Activated CD4-positive, alpha-beta T cell treated with anti-CD3 and anti-CD28 coated beads for 36 hours (primary cell): ENCODE data around the gene ZMIZ1. TPM values are rescaled to one million over a fixed set of nuclear protein-coding genes. Genes with fewer than 3 reads are reported as not detected.

ENCODE experiments used
- ATAC-seq: fragments of 200-7000 bp; cut with Tn5 transposase; one replicate; pipeline ENCODE4 v1.10.0; 2021; ENCODE audit warnings: mild to moderate bottlenecking, moderate library complexity
- CTCF ChIA-PET: fragments of 350-600 bp; sonication (Branson Sonifier 250); formaldehyde crosslinking; loops from one replicate; lab custom pipeline; 2021; ENCODE audit warnings: antibody characterized with exemption; lab: Charles Lee
- POLR2A ChIA-PET: fragments of 350-600 bp; sonication (Branson Sonifier 250); formaldehyde crosslinking; loops from one replicate; lab custom pipeline; 2021; ENCODE audit warnings: antibody characterized with exemption, inconsistent platforms; lab: Charles Lee
- DNase-seq: peaks from one replicate; pipeline ENCODE4 v3.0.0-alpha.2; 2020
- H3K27ac Mint-ChIP-seq: one replicate; pipeline ENCODE4 v1.8.0; 2021; ENCODE audit warnings: mixed read lengths
- H3K27me3 Mint-ChIP-seq: one replicate; pipeline ENCODE4 v1.8.0; 2021; ENCODE audit warnings: mixed read lengths
- H3K36me3 Mint-ChIP-seq: one replicate; pipeline ENCODE4 v1.8.0; 2021; ENCODE audit warnings: low read depth, mixed read lengths
- H3K4me1 Mint-ChIP-seq: one replicate; pipeline ENCODE4 v1.8.0; 2021; ENCODE audit warnings: mixed read lengths
- H3K4me3 Mint-ChIP-seq: one replicate; pipeline ENCODE4 v1.8.0; 2021; ENCODE audit warnings: mild to moderate bottlenecking, moderate library complexity, mixed read lengths
- H3K9me3 Mint-ChIP-seq: one replicate; pipeline ENCODE4 v1.8.0; 2021; ENCODE audit warnings: low read depth, mixed read lengths
- intact Hi-C, 2 experiments: fragments of 100-400 bp; cut with DNase I in 1 of 2; cut with micrococcal nuclease in 1 of 2; formaldehyde crosslinking; loops; one replicate each; pipeline versions ENCODE4 v1.14.2 to v1.15.1; 2022 to 2024; cut with DNase I, micrococcal nuclease
- total RNA-seq, 2 experiments: library from RNA; stranded (reverse); gene quantifications; one replicate each; pipeline ENCODE4 v1.2.3, GENCODE V29; 2021

The ZMIZ1 gene
- total RNA-seq, 2 experiments from 2014 or later: 33.9 to 34.3 TPM

DNA sequence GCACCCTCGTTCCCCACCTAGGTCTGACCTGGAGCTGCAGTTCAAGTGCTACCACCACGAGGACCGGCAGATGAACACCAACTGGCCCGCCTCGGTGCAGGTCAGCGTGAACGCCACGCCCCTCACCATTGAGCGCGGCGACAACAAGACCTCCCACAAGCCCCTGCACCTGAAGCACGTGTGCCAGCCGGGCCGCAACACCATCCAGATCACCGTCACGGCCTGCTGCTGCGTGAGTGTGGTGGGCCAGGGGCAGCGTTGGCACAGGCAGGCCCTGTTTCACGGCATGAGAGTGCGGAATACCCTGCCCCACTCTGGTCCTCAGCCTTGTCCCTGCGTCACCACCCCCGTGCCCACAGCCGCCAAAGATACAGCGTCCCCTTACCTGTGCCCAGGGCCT lies 231.9 kb downstream of the ZMIZ1 start:
- CTCF ChIA-PET: no interaction called here
- Mint-ChIP-seq H3K9me3 (no peaks in the 10 kb centered on the region), H3K4me3 (no peak overlapping the region)

DNA sequence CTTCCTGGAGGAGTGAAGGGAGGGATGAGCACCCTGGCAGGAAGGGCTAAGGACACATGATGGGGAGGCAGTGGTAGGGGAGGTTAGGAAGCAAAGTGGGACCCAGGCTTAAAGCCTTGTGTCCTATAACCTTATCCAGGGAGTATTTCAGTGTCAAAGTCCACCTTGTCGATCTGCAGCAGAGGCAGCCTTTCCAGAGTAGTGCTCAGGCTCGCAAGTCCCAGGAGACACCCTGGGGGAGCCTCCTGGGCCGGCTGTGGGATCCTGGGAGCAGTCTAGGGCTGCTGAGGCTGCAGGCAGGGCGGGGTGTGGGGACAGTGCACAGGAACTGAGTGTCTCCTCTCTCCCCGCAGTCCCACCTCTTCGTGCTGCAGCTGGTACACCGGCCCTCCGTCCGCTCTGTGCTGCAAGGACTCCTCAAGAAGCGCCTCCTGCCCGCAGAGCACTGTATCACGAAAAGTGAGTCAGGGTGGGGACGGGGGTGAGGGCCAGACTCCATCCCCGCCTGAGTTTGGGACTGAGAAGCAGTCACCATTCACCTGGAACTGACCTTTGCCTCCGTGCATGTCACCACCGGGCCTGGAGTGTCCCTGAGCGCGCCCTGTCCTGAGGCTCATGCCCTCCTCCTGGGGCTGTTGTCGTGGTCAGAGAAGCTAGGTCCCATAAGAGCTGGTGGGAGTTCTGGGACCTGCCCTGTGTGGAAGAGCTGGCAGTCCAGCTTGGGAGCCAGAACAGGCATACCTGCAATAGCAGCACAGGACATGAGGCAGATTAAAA lies 233.2 kb downstream of the ZMIZ1 start:
- no peak for ATAC-seq
- no peak overlapping the region for H3K27ac Mint-ChIP-seq
- H3K4me3 Mint-ChIP-seq: no peak overlapping the region
- H3K4me1 Mint-ChIP-seq: peaks cover 9% of the 10 kb centered on the region
- no peak for DNase-seq
- no peaks in the 10 kb centered on the region for H3K9me3 Mint-ChIP-seq
- intact Hi-C loops: no loop called here
- H3K27me3 Mint-ChIP-seq: no peaks in the 10 kb centered on the region
- ChIA-PET POLR2A (no interaction called here), CTCF (interaction anchor here (0.7 to 0.8 kb wide), 2 partner anchors 14 to 16 kb away, joined by 3 read pairs; no protein-coding TSS in a partner anchor)
- peaks cover 48% of the 10 kb centered on the region for H3K36me3 Mint-ChIP-seq

More for the DNA sequence above, 231.9 kb downstream of the ZMIZ1 start:
- peaks cover 10% of the 10 kb centered on the region for H3K4me1 Mint-ChIP-seq
- H3K36me3 Mint-ChIP-seq: peaks cover 50% of the 10 kb centered on the region
- H3K27ac Mint-ChIP-seq: no peak overlapping the region
- DNase-seq (no peak), ATAC-seq (no peak)
- POLR2A ChIA-PET: interaction anchor here (0.5 kb wide), 1 partner anchor 742 kb away, joined by 4 read pairs; no protein-coding TSS in a partner anchor
- intact Hi-C loops: no loop called here
- H3K27me3 Mint-ChIP-seq: no peaks in the 10 kb centered on the region

DNA sequence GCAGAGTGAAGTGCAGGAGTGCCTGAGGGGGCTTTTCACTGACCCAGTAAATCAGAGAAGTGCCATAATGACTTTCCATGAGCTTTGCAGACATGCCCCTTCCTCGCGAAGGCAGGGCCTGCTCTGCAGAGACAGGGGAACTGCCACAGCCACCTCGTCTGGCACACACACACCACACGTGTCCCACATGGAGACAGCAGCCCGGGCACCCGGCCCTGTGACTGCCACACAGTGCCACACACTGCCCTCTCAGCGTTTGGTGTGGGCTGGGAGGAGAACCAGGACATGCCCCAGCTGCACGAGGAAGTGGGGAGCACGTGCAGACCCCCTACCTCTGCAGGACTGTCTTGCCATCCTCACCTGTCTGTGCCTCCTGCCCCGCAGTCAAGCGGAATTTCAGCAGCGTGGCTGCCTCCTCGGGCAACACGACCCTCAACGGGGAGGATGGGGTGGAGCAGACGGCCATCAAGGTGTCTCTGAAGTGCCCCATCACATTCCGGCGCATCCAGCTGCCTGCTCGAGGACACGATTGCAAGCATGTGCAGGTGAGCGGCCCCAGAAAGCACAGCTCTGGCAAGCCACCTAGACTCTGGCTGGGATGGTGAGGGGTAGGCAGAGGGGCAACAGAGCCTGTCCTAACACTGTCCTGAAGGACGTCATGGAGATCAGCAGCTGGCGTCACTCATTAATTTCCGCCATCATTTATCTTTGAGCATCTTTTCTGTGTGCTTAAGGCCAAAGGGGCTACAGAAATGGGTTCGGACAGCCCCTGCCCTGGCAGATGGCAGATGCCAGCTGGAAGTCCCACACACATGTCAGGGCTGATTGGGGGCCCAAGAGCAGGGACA lies 235.1 kb downstream of the ZMIZ1 start:
- Mint-ChIP-seq H3K36me3 (peaks cover 45% of the 10 kb centered on the region), H3K27me3 (no peaks in the 10 kb centered on the region), H3K4me3 (no peak overlapping the region), H3K27ac (no peak overlapping the region), H3K4me1 (peaks cover 2% of the 10 kb centered on the region), H3K9me3 (no peaks in the 10 kb centered on the region)
- CTCF ChIA-PET: interaction anchor here (0.9 to 1.1 kb wide), 2 partner anchors 10 to 106 kb away, joined by 3 read pairs; no protein-coding TSS in a partner anchor
- ATAC-seq (no peak), DNase-seq (no peak)
- intact Hi-C loops: no loop called here
- POLR2A ChIA-PET: no interaction called here

DNA sequence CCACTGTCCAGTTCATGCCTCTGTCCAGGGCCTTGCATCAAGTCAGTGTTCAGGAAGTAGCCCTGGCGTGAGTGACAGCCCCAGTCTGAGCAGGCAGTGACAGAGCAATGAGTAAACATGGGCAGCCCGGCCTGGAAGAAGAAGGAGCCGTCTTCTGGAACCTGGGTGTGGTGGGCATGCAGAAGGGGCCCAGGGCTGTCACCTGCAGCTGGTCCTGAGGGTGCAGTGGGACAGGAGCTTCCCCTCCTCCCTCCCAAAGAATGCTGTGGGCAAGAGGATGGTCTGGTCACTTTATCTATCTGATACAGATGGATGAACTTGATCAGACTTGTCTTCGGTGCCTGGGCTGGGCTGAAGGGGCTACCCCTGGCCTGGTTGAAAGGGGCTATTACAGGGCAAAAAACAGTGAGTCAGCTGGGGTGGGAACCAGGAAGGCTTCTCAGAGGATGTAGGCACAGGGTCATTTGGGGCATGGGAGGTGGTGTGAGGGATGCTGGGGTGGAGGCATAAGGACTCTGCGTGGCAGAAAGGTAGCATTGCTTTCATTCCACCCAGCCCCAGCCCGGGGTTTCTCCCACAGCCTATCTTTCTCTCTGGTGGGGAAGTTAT lies 235.8 kb downstream of the ZMIZ1 start:
- Mint-ChIP-seq H3K4me1 (no peaks in the 10 kb centered on the region), H3K9me3 (no peaks in the 10 kb centered on the region), H3K27me3 (no peaks in the 10 kb centered on the region), H3K27ac (no peak overlapping the region), H3K36me3 (peaks cover 41% of the 10 kb centered on the region), H3K4me3 (no peak overlapping the region)
- ChIA-PET POLR2A (no interaction called here), CTCF (interaction anchor here (0.9 kb wide), 1 partner anchor 11 kb away, joined by 3 read pairs; no protein-coding TSS in a partner anchor)
- DNase-seq (no peak), ATAC-seq (no peak)
- intact Hi-C loops: no loop called here

DNA sequence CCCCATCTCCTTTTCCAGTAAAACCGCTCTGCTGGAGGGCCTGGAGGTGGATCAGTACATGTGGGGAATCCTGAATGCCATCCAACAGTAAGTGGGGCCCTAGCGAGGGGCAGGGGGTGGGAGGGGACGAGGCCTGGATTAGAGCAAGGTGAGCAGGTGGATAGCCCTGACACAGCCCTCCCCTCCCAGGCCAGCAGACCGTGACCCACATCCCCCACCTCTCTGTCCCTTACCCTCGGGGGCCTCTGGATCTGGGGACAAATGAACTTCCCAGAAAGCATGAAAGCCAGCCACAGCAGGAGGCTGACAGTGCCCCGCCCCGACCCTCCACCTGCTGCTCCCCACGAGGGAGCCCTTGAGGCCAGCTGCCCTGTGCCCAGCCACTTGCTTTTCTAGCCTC lies 236.7 kb downstream of the ZMIZ1 start:
- POLR2A ChIA-PET: no interaction called here
- Mint-ChIP-seq H3K27ac (no peak overlapping the region), H3K4me1 (no peaks in the 10 kb centered on the region), H3K27me3 (no peaks in the 10 kb centered on the region), H3K4me3 (no peak overlapping the region), H3K9me3 (no peaks in the 10 kb centered on the region), H3K36me3 (peaks cover 35% of the 10 kb centered on the region)
- DNase-seq: no peak
- CTCF ChIA-PET: interaction anchor here (0.8 kb wide), 1 partner anchor 19 kb away, joined by 3 read pairs; no protein-coding TSS in a partner anchor
- ATAC-seq: no peak
- intact Hi-C loops: no loop called here

DNA sequence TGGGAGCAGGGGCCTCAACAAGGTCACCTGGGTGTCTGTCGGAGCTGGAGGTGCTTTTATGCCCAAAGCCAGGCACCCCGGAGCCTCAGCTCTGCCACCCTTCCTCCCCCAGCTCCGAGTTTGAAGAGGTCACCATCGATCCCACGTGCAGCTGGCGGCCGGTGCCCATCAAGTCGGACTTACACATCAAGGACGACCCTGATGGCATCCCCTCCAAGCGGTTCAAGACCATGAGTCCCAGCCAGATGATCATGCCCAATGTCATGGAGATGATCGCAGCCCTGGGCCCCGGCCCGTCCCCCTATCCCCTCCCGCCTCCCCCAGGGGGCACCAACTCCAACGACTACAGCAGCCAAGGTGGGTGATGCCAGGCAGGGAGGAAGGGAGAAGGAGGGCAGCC lies 237.2 kb downstream of the ZMIZ1 start:
- CTCF ChIA-PET: interaction anchor here (0.8 kb wide), 1 partner anchor 19 kb away, joined by 3 read pairs; no protein-coding TSS in a partner anchor
- Mint-ChIP-seq H3K27ac (no peak overlapping the region), H3K4me1 (no peaks in the 10 kb centered on the region), H3K4me3 (no peak overlapping the region), H3K9me3 (no peaks in the 10 kb centered on the region), H3K36me3 (peaks cover 32% of the 10 kb centered on the region), H3K27me3 (no peaks in the 10 kb centered on the region)
- intact Hi-C loops: no loop called here
- no peak for DNase-seq
- ATAC-seq: no peak
- POLR2A ChIA-PET: no interaction called here

DNA sequence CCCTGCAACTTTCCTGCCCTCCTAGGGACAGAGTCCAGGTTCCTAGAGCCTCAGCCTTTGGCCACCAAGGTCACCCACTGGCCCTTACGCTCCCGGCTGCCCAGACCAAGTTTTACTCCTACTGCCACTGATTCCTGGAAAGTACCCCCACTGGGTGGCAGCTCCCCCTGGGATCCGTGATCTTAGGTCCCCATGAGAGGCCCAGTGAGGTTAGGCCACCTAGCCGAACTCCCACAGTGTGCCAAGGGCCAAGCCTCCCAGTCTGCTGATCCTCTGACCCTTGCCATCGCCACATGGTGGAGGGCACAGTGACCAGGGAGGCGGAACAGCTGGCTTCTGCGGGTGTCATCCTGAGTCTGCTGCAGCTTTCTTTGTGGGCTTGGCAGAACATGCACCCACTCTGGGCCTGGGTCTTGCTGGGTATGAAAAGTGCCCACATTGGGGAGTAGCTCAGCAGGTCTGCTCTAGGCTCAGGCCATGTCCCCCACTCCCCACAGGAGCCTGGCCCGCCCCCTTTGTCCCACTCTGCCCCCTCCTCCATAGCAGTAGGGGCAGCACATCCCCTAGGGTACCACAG lies 238.0 kb downstream of the ZMIZ1 start:
- no peaks in the 10 kb centered on the region for H3K9me3 Mint-ChIP-seq
- no peak overlapping the region for H3K27ac Mint-ChIP-seq
- intact Hi-C loops: no loop called here
- no peak for ATAC-seq
- no peak for DNase-seq
- H3K4me3 Mint-ChIP-seq: no peak overlapping the region
- H3K27me3 Mint-ChIP-seq: no peaks in the 10 kb centered on the region
- ChIA-PET CTCF (no interaction called here), POLR2A (no interaction called here)
- H3K36me3 Mint-ChIP-seq: peaks cover 25% of the 10 kb centered on the region
- H3K4me1 Mint-ChIP-seq: no peaks in the 10 kb centered on the region

DNA sequence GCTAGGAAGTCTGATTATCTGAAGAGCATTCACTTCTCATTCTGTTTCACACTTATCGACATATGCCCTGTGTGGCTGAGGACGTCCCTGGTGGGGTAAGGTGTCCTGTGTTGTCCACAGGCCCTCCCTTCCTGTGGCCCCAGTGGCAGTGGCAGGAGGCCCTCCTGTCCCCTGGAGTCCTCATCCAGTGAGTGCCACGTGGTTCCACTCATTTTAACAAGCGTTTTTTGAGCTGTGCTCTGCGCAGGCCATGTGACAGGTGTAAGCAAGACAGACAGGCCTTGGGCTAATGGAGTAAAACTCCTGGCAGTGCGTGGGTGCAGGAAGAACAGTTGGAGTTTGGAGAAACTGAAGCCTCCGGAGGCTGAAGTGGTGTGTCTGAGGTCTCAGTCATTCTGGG lies 239.2 kb downstream of the ZMIZ1 start:
- intact Hi-C loops: no loop called here
- Mint-ChIP-seq H3K4me1 (no peaks in the 10 kb centered on the region), H3K9me3 (no peaks in the 10 kb centered on the region), H3K4me3 (no peak overlapping the region), H3K27ac (no peak overlapping the region), H3K27me3 (no peaks in the 10 kb centered on the region), H3K36me3 (peaks cover 24% of the 10 kb centered on the region)
- ChIA-PET POLR2A (no interaction called here), CTCF (no interaction called here)
- DNase-seq: no peak
- ATAC-seq: no peak

DNA sequence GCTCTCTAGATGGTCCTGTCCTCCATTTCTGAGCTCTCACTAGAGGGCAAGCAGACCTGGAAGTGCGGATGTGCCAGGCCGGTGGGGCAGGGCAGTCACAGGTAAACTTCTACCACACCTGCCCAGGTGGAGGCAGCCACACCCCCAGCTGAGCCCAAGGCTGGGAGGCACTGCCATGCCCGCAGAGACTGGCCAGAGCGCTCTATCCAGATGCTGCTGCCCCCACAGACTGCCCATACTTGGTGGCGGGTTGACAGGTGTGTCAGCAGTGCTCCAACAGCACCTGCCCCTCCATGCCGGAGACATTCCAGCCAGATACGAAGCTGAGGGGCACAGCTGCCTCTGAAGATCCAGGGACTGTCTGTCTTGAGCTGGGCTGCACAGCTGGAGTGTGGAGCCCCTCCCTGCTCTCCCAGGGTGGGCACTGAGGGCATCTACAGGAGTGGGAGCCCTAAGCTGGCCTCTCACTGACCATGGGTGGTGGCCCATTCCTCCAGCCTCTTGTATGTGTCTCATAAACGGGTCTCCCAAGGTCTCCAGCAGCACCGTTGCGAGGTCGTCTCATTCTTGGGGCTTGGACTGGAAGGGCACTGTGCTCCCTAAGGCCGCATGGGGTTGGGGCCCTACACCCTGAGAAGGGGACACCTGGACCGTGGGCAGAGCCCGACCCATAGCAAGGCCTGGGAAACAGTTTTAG lies 240.4 kb downstream of the ZMIZ1 start:
- no peaks in the 10 kb centered on the region for H3K27me3 Mint-ChIP-seq
- no peak for ATAC-seq
- CTCF ChIA-PET: interaction anchor here (0.7 kb wide), 1 partner anchor 18 kb away, joined by 3 read pairs; no protein-coding TSS in a partner anchor
- H3K4me1 Mint-ChIP-seq: no peaks in the 10 kb centered on the region
- no peaks in the 10 kb centered on the region for H3K9me3 Mint-ChIP-seq
- H3K27ac Mint-ChIP-seq: no peak overlapping the region
- no peak overlapping the region for H3K4me3 Mint-ChIP-seq
- DNase-seq: no peak
- peaks cover 28% of the 10 kb centered on the region for H3K36me3 Mint-ChIP-seq
- POLR2A ChIA-PET: no interaction called here
- intact Hi-C loops: no loop called here

DNA sequence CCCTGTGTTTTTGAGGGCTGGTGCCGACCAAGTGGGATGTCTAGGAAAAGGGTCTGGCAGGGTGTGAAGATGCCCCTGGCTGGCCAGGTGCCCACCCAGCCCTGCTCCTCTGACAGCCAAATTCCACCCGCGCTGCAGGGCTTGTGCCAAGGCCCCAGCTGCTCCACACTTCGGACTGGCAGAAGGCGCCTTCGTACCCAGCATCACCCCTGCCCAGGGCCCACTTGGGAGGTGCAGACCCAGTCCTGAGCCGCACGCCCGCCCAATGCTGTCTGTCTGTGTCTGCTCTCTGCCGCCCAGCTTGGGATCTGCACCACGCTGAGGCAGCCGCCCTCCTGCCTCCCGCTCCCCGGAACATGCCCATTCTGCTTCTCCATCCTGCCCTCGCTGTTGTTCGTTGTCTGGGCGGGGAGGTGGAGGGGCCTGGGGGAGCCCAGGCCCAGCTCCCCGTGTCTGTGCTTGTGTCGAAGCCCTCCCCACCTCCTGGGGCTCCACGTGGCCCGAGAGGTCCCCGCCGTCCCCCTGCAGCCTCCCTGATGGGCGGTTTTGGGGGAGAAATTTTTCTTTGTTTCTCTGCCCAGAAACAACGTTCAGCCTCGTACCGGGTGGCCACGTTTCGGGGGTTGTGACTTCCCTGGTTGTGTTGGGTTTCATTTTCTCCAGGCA lies 241.6 kb downstream of the ZMIZ1 start:
- no peak overlapping the region for H3K27ac Mint-ChIP-seq
- peaks cover 23% of the 10 kb centered on the region for H3K36me3 Mint-ChIP-seq
- no peak for DNase-seq
- ATAC-seq: no peak
- H3K9me3 Mint-ChIP-seq: no peaks in the 10 kb centered on the region
- intact Hi-C loops: loop anchor here in 1 of 2 experiments (1.0 kb wide), 1 partner anchor 57 kb away; no protein-coding TSS in a partner anchor
- POLR2A ChIA-PET: no interaction called here
- no peaks in the 10 kb centered on the region for H3K27me3 Mint-ChIP-seq
- H3K4me1 Mint-ChIP-seq: peaks cover 1% of the 10 kb centered on the region
- no peak overlapping the region for H3K4me3 Mint-ChIP-seq
- CTCF ChIA-PET: no interaction called here
